Epithelial cell of proximal tubule (primary cell): ENCODE data around the gene NKD2. TPM values are rescaled to one million over a fixed set of nuclear protein-coding genes. Genes with fewer than 3 reads are reported as not detected.

Source experiments
- DNase-seq: peaks from one replicate; pipeline ENCODE4 v3.0.0-alpha.2; 2011; ENCODE audit warnings: low read depth
- H3K4me3 ChIP-seq: 2 replicates; pipeline ENCODE4 v1.5.1; 2011; ENCODE audit warnings: low read depth, mild to moderate bottlenecking, low read length
- CTCF ChIP-seq: conservative IDR thresholded peaks from 2 replicates; pipeline ENCODE4 v1.5.1; 2012; ENCODE audit warnings: low read depth, mild to moderate bottlenecking, low read length
- total RNA-seq: library from RNA; depleted of rRNA; stranded (reverse); fragments of >200 nt; gene quantifications from 2 replicates; pipeline ENCODE4 v1.2.3, GENCODE V29; 2015

The NKD2 gene
- total RNA-seq, 1 donor from 2014 or later = not detected

GRCh38 chr5:978693-979092, 29.9 kb upstream of the NKD2 start:
- no peak for TF ChIP-seq CTCF
- no peak for DNase-seq
- no peak overlapping the region for H3K4me3 ChIP-seq

GRCh38 chr5:979100-979817, 29.3 kb upstream of the NKD2 start:
- no peak for TF ChIP-seq CTCF
- no peak for DNase-seq
- H3K4me3 ChIP-seq = no peak overlapping the region

- no peak for DNase-seq
- no peak for TF ChIP-seq CTCF
- no peak overlapping the region for H3K4me3 ChIP-seq
These were observed 28.5 kb upstream of the NKD2 start for GRCh38 chr5:980001-980588.

GRCh38 chr5:980966-981365, 27.6 kb upstream of the NKD2 start:
- no peak overlapping the region for H3K4me3 ChIP-seq
- no peak for DNase-seq
- TF ChIP-seq CTCF = no peak

- TF ChIP-seq CTCF = no peak
- no peak for DNase-seq
- no peak overlapping the region for H3K4me3 ChIP-seq
These were observed 27.1 kb upstream of the NKD2 start for GRCh38 chr5:981456-981855.

- H3K4me3 ChIP-seq = no peak overlapping the region
- no peak for DNase-seq
- TF ChIP-seq CTCF = peak; percentile 51
These were observed 26.0 kb upstream of the NKD2 start for GRCh38 chr5:982377-983237.
